DOHH2 (cell line): ENCODE data around the gene SYNGAP1.
"Not testable (repeated sequence)": the region's sequence is repeated elsewhere in the genome, so short reads cannot be mapped to it uniquely, and the experiment has no call there.

Source experiments
- H3F3A ChIP-seq: fragments of 200-600 bp; sonication (generic), shearing (Covaris generic); 2 replicates; pipeline ENCODE4 v1.6.0; 2016; ENCODE audit warnings: antibody characterized with exemption, mild to moderate bottlenecking; ENCODE audit not compliant: control insufficient read depth, insufficient read depth
- H3K27ac ChIP-seq: fragments of 200-600 bp; sonication (generic); 2 replicates; pipeline ENCODE4 v1.5.1; 2014; ENCODE audit warnings: low read depth, mild to moderate bottlenecking, low read length, moderate library complexity
- H3K27me3 ChIP-seq: fragments of 200-600 bp; sonication (generic); 2 replicates; pipeline ENCODE4 v1.6.1; 2014; ENCODE audit warnings: mild to moderate bottlenecking, low read length, mixed read lengths; ENCODE audit not compliant: control insufficient read depth
- H3K36me3 ChIP-seq: fragments of 200-600 bp; sonication (generic); 2 replicates; pipeline ENCODE4 v1.6.1; 2014; ENCODE audit warnings: mild to moderate bottlenecking, low read length, moderate library complexity, mixed read lengths; ENCODE audit not compliant: control insufficient read depth
- H3K4me1 ChIP-seq: fragments of 200-600 bp; sonication (generic); 2 replicates; pipeline ENCODE4 v1.6.1; 2014; ENCODE audit warnings: mild to moderate bottlenecking, low read length, mixed read lengths; ENCODE audit not compliant: control insufficient read depth
- H3K4me2 ChIP-seq: fragments of 200-600 bp; sonication (generic); 2 replicates; pipeline ENCODE4 v1.6.0; 2014; ENCODE audit warnings: mild to moderate bottlenecking, low read length, moderate library complexity
- H3K4me3 ChIP-seq: fragments of 200-600 bp; sonication (generic); 2 replicates; pipeline ENCODE4 v1.5.1; 2014; ENCODE audit warnings: mild to moderate bottlenecking, low read length, mixed read lengths
- H3K79me2 ChIP-seq: fragments of 200-600 bp; sonication (generic); 2 replicates; pipeline ENCODE4 v1.6.1; 2014; ENCODE audit warnings: mild to moderate bottlenecking, low read length, mixed read lengths; ENCODE audit not compliant: control insufficient read depth
- H3K9me2 ChIP-seq: fragments of 200-600 bp; sonication (generic); replicated peaks from 2 replicates; pipeline ENCODE4 v1.6.1; 2014; ENCODE audit warnings: mild to moderate bottlenecking, low read length, mixed read lengths; ENCODE audit not compliant: control insufficient read depth
- H3K9me3 ChIP-seq: fragments of 200-600 bp; sonication (generic); 2 replicates; pipeline ENCODE4 v1.6.1; 2014; ENCODE audit warnings: antibody characterized with exemption, low read length, mixed read lengths; ENCODE audit not compliant: control insufficient read depth, insufficient read depth
- H4K20me1 ChIP-seq: fragments of 200-600 bp; sonication (generic); 2 replicates; pipeline ENCODE4 v1.6.0; 2014; ENCODE audit warnings: low read depth, mild to moderate bottlenecking, antibody characterized with exemption, low read length, moderate library complexity; ENCODE audit not compliant: control insufficient read depth, insufficient read depth
- EZH2phosphoT487 ChIP-seq: fragments of 200-600 bp; sonication (generic); IDR thresholded peaks from 2 replicates; pipeline ENCODE4 v1.6.1; 2017; ENCODE audit warnings: borderline replicate concordance, mild to moderate bottlenecking, antibody characterized with exemption, low read length, moderate library complexity, mixed read lengths
- TF ChIP-seq, protein P1 (sequence below): fragments of 200-600 bp; sonication (generic); IDR thresholded peaks from one replicate; pipeline ENCODE4 v1.5.1; 2014; ENCODE audit warnings: antibody characterized with exemption, mild to moderate bottlenecking, low read depth, low read length; ENCODE audit not compliant: poor library complexity, severe bottlenecking

SYNGAP1 gene

DNA sequence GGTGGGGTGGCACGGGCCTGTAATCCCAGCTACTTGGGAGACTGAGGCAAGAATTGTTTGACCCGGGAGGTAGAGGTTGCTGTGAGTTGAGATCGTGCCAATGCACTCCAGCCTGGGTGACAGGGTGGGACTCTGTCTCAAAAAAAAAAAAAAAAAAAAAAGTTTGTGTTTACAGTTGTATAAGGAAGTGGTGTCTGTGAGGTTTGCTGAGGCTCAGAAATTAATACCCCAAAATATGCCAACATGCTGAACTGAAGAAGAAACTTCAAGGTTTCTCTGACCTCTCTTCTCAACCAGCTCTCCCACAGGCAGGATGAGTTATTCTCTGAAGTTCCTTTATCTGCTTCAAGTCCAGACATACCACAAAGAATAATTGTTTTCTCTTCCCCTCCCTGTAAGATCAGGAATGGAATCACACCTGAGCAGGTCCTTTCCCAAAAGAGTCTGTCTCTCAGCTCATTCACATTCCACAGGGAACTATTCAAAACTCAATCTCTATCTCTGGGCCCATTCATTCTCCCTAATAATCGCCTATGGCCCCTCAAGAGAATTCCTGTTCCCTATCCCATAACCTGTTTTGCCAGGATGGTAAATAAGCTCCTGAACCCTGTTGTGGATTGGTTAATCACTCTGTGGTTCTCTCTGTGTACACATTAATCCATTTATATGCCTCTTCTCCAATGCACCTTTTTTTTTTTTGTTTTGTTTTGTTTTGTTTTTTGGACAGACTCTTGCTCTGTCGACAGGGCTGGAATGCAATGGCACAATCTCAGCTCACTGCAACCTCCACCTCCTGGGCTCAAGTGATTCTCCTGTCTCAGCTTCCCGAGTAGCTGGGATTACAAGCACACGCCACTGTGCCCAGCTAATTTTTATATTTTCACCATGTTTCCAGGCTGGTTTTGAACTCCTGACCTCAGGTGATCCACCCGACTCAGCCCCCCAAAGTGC, 45.6 kb upstream of the SYNGAP1 start:
- no peak overlapping the region for H3K27ac ChIP-seq
- no peaks in the 10 kb centered on the region for H3F3A ChIP-seq
- H3K4me2 ChIP-seq = no peak overlapping the region
- H3K79me2 ChIP-seq = no peaks in the 10 kb centered on the region
- H3K9me3 ChIP-seq = no peaks in the 10 kb centered on the region
- H4K20me1 ChIP-seq = no peaks in the 10 kb centered on the region
- no peaks in the 10 kb centered on the region for H3K36me3 ChIP-seq
- H3K4me3 ChIP-seq = no peak overlapping the region
- no peak for TF ChIP-seq EZH2phosphoT487
- TF ChIP-seq, protein P1, sequence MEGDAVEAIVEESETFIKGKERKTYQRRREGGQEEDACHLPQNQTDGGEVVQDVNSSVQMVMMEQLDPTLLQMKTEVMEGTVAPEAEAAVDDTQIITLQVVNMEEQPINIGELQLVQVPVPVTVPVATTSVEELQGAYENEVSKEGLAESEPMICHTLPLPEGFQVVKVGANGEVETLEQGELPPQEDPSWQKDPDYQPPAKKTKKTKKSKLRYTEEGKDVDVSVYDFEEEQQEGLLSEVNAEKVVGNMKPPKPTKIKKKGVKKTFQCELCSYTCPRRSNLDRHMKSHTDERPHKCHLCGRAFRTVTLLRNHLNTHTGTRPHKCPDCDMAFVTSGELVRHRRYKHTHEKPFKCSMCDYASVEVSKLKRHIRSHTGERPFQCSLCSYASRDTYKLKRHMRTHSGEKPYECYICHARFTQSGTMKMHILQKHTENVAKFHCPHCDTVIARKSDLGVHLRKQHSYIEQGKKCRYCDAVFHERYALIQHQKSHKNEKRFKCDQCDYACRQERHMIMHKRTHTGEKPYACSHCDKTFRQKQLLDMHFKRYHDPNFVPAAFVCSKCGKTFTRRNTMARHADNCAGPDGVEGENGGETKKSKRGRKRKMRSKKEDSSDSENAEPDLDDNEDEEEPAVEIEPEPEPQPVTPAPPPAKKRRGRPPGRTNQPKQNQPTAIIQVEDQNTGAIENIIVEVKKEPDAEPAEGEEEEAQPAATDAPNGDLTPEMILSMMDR = no peak
- H3K9me2 ChIP-seq = no peaks in the 10 kb centered on the region
- no peaks in the 10 kb centered on the region for H3K27me3 ChIP-seq
- no peaks in the 10 kb centered on the region for H3K4me1 ChIP-seq

DNA sequence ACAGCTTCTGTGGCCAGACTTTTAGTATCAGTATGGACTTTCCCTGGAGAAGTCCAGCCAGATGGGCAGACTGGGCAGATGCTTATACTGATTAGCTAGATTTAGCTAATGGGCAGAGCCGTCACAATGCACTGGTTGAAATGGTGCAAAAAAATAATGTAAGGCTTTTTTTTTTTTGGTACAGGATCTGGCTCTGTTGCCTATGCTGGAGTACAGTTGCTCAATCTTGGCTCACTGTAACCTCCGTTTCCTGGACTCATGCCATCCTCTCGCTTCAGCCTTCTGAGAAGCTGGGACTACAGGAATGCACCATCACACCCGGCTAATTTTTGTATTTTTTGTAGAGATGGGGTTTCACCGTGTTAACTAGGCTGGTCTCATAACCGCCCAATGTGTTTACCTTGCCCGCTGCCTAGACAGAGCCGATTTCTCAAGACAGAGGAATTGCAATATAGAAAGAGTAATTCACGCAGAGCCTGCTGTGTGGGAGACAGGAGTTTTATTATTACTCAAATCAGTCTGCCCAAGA, 44.7 kb upstream of the SYNGAP1 start:
- Histone ChIP-seq H3K9me2 (no peaks in the 10 kb centered on the region), H3K4me3 (no peak overlapping the region), H3K79me2 (no peaks in the 10 kb centered on the region), H3K27me3 (no peaks in the 10 kb centered on the region), H3K27ac (no peak overlapping the region), H3K9me3 (no peaks in the 10 kb centered on the region), H3K4me2 (no peak overlapping the region), H4K20me1 (no peaks in the 10 kb centered on the region), H3K36me3 (no peaks in the 10 kb centered on the region), H3F3A (no peaks in the 10 kb centered on the region), H3K4me1 (no peaks in the 10 kb centered on the region)
- TF ChIP-seq EZH2phosphoT487 = no peak
- TF ChIP-seq, protein P1 = no peak

DNA sequence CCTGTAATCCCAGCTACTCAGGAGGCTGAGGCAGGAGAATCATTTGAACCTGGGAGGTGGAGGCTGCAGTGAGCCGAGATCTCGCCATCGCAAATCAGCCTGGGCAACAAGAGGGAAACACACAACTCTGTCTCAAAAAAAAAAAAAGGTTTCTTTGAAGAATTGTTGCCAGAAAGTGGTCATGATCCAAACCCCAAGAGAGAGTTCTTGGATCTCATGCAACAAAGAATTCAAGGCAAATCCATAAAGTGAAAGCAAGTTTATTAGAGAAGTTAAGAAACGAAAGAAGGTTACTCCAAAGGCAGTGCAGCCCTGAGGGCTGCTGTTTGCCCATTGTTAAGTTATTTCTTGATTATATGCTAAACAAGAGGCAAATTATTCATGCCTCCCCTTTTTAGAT, 42.7 kb upstream of the SYNGAP1 start:
- no peak for TF ChIP-seq EZH2phosphoT487
- TF ChIP-seq, protein P1 = no peak
- H3K27ac ChIP-seq = no peak overlapping the region

DNA sequence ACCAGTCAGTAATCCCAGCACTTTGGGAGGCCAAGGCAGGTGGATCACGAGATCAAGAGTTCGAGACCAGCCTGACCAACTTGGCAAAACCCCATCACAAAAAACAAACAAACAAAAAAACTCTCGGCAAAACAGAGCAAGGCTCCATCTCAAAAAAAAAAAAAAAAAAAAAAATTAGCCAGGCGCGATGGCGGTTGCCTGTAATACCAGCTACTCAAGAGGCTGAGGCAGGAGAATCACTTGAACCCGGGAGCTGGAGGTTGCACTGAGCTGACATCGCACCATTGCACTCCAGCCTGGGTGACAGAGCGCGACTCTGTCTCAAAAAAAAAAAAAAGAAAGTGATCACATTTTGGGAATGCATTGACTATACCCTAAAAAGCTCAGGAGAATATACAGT, 40.7 kb upstream of the SYNGAP1 start:
- H3K36me3 ChIP-seq, H3K4me1 ChIP-seq, H3K27ac ChIP-seq, H3K9me2 ChIP-seq, H3K4me2 ChIP-seq, H4K20me1 ChIP-seq, H3K27me3 ChIP-seq, H3K4me3 ChIP-seq, H3F3A ChIP-seq, H3K79me2 ChIP-seq, H3K9me3 ChIP-seq: not testable (repeated sequence)

More for the DNA sequence above, 42.7 kb upstream of the SYNGAP1 start:
- no peaks in the 10 kb centered on the region for H3K27me3 ChIP-seq
- no peaks in the 10 kb centered on the region for H3K36me3 ChIP-seq
- no peaks in the 10 kb centered on the region for H3K9me2 ChIP-seq
- H3K4me1 ChIP-seq = no peaks in the 10 kb centered on the region
- no peak overlapping the region for H3K4me3 ChIP-seq
- no peaks in the 10 kb centered on the region for H3F3A ChIP-seq
- H3K4me2 ChIP-seq = no peak overlapping the region
- no peaks in the 10 kb centered on the region for H3K79me2 ChIP-seq
- H3K9me3 ChIP-seq = no peaks in the 10 kb centered on the region
- H4K20me1 ChIP-seq = no peaks in the 10 kb centered on the region
